ENCODE results near the gene MAN1C1. TPM values are rescaled to one million over a fixed set of nuclear protein-coding genes. Genes with fewer than 3 reads are reported as not detected.
A peak's percentile ranks its signal among the peaks of the same experiment; 100 is the strongest.

MAN1C1 gene
- total RNA-seq, 1 donor from 2014 or later = 6.8 TPM

DNA sequence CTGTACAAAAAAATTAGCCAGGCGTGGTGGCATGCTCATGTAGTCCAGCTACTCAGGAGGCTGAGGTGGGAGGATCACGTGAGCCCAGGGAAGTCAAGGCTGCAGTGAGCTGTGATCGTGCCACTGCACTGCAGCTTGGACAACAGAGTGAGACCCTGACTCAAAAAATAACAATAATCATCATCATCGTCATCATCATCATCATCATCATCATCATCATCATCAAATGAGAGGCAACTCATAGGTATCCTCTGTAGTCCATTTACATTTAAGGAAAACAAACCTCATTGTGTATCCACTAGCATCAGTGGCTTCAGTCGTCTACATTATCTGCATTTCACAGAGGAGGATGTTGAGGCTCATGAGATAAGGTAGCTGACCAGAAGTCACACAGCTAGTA, 114.6 kb downstream of the MAN1C1 start:
- no peak for DNase-seq (ENCODE audit: low spot score)
- no peak overlapping the region for H3K4me3 ChIP-seq
- no peaks in the 10 kb centered on the region for H3K36me3 ChIP-seq
- H4K20me1 ChIP-seq (ENCODE audit: low read depth) = no peaks in the 10 kb centered on the region
- peaks cover 16% of the 10 kb centered on the region for H3K4me1 ChIP-seq
- Mint-ChIP-seq H3K36me3 (no peaks in the 10 kb centered on the region), H3K27me3 (ENCODE audit: insufficient read depth, low read depth) (peaks cover 6% of the 10 kb centered on the region), H3K27ac (peak overlapping the region; percentile 27), H3K4me3 (no peak overlapping the region), H3K4me1 (peaks cover 42% of the 10 kb centered on the region), H3K9me3 (no peaks in the 10 kb centered on the region)
- no peak overlapping the region for H3K9ac ChIP-seq
- H3F3A ChIP-seq (ENCODE audit: low read depth) = peaks cover 18% of the 10 kb centered on the region
- H3K27me3 ChIP-seq = no peaks in the 10 kb centered on the region
- no peaks in the 10 kb centered on the region for H3K9me3 ChIP-seq (ENCODE audit: low read depth)
- TF ChIP-seq, protein P1, sequence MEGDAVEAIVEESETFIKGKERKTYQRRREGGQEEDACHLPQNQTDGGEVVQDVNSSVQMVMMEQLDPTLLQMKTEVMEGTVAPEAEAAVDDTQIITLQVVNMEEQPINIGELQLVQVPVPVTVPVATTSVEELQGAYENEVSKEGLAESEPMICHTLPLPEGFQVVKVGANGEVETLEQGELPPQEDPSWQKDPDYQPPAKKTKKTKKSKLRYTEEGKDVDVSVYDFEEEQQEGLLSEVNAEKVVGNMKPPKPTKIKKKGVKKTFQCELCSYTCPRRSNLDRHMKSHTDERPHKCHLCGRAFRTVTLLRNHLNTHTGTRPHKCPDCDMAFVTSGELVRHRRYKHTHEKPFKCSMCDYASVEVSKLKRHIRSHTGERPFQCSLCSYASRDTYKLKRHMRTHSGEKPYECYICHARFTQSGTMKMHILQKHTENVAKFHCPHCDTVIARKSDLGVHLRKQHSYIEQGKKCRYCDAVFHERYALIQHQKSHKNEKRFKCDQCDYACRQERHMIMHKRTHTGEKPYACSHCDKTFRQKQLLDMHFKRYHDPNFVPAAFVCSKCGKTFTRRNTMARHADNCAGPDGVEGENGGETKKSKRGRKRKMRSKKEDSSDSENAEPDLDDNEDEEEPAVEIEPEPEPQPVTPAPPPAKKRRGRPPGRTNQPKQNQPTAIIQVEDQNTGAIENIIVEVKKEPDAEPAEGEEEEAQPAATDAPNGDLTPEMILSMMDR (IDR thresholded peaks at IDR 0.05) = no peak
- no peak for TF ChIP-seq EZH2 (IDR thresholded peaks at IDR 0.05)
- H3K4me2 ChIP-seq = no peak overlapping the region
- no peaks in the 10 kb centered on the region for H3K79me2 ChIP-seq (ENCODE audit: low read depth)
- no peak overlapping the region for H2AFZ ChIP-seq (replicated peaks)
- H3K27ac ChIP-seq = no peak overlapping the region

GRCh38 chr1:25731626-25732370, 115.2 kb downstream of the MAN1C1 start:
- Mint-ChIP-seq H3K27me3 (ENCODE audit: insufficient read depth, low read depth) (peaks cover 3% of the 10 kb centered on the region), H3K4me3 (no peak overlapping the region), H3K27ac (peak overlapping the region; percentile 14), H3K4me1 (peaks cover 42% of the 10 kb centered on the region), H3K36me3 (no peaks in the 10 kb centered on the region), H3K9me3 (no peaks in the 10 kb centered on the region)
- H3K4me2 ChIP-seq = no peak overlapping the region
- no peak overlapping the region for H3K4me3 ChIP-seq
- TF ChIP-seq, protein P1 (IDR thresholded peaks at IDR 0.05) = no peak
- TF ChIP-seq EZH2 (IDR thresholded peaks at IDR 0.05) (no peak), EZH2phosphoT487 (IDR thresholded peaks at IDR 0.05) (no peak)
- peaks cover 13% of the 10 kb centered on the region for H3F3A ChIP-seq (ENCODE audit: low read depth)
- no peaks in the 10 kb centered on the region for H3K27me3 ChIP-seq
- no peak for DNase-seq (ENCODE audit: low spot score)
- H3K9me3 ChIP-seq (ENCODE audit: low read depth) = no peaks in the 10 kb centered on the region
- no peaks in the 10 kb centered on the region for H3K79me2 ChIP-seq (ENCODE audit: low read depth)
- H3K4me1 ChIP-seq = peaks cover 16% of the 10 kb centered on the region
- H3K27ac ChIP-seq = no peak overlapping the region
- H3K36me3 ChIP-seq = no peaks in the 10 kb centered on the region
- H4K20me1 ChIP-seq (ENCODE audit: low read depth) = no peaks in the 10 kb centered on the region
- H3K9ac ChIP-seq = no peak overlapping the region
- no peak overlapping the region for H2AFZ ChIP-seq (replicated peaks)

GRCh38 chr1:25732821-25733220, 116.2 kb downstream of the MAN1C1 start:
- Histone ChIP-seq H3K4me1 (peaks cover 6% of the 10 kb centered on the region), H4K20me1 (ENCODE audit: low read depth) (no peaks in the 10 kb centered on the region), H3K27me3 (no peaks in the 10 kb centered on the region), H3F3A (ENCODE audit: low read depth) (peaks cover 8% of the 10 kb centered on the region), H3K27ac (no peak overlapping the region), H3K9ac (no peak overlapping the region), H3K36me3 (no peaks in the 10 kb centered on the region), H3K4me3 (no peak overlapping the region), H3K4me2 (no peak overlapping the region), H2AFZ (replicated peaks) (no peak overlapping the region), H3K9me3 (ENCODE audit: low read depth) (no peaks in the 10 kb centered on the region), H3K79me2 (ENCODE audit: low read depth) (no peaks in the 10 kb centered on the region)
- no peak for DNase-seq (ENCODE audit: low spot score)
- Mint-ChIP-seq H3K27ac (no peak overlapping the region), H3K4me3 (no peak overlapping the region), H3K4me1 (peaks cover 33% of the 10 kb centered on the region), H3K36me3 (no peaks in the 10 kb centered on the region), H3K27me3 (ENCODE audit: insufficient read depth, low read depth) (peaks cover 3% of the 10 kb centered on the region), H3K9me3 (no peaks in the 10 kb centered on the region)
- TF ChIP-seq EZH2 (IDR thresholded peaks at IDR 0.05) (no peak), EZH2phosphoT487 (IDR thresholded peaks at IDR 0.05) (no peak)
- TF ChIP-seq, protein P1 (IDR thresholded peaks at IDR 0.05) = no peak

Measured in neural progenitor cell (in vitro differentiated cells).